GM21390 (cell line): ENCODE data around the gene ARHGAP23.

Experiments used
- ATAC-seq: cut with Tn5 transposase; IDR thresholded peaks from one replicate; pipeline ENCODE4 v1.9.1; 2021; ENCODE audit not compliant: unreplicated experiment

ARHGAP23 gene

DNA sequence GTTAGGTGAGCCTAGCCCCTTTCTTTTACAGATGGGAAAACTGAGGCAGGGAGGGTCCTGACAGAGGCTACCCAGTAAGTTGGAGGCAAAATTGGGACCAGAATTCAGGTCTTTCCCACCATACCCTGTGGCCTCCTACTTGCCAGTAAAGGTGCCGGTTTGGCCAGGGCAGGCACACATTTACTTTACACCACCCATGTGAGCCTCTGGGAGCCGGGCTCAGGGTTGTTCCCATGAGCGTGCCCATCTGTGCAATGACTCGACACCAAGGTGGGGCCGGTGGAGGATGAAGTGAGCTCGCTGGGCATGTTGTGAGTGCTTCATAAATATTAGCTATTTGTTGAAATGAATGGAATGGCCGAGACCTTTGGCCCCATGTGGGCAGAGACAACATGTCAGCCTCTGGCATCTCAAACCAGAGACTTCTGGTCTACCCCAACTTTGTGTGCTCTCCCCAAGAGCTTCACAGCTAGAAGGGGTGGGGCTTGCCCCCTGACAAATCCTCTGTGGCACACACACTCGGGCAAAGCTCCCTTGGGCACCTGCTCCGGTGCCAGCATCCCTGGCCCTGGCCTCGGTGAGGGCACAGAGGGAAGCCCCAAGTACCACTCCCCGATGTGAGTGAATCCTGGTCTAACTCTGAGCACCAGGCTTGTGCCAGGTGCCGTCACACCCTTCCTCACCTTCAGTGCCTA is 117.4 kb downstream of the ARHGAP23 start:
- no peak for ATAC-seq

- ATAC-seq, result no peak
These were observed 118.1 kb downstream of the ARHGAP23 start for GRCh38 chr17:38546396-38546795.

DNA sequence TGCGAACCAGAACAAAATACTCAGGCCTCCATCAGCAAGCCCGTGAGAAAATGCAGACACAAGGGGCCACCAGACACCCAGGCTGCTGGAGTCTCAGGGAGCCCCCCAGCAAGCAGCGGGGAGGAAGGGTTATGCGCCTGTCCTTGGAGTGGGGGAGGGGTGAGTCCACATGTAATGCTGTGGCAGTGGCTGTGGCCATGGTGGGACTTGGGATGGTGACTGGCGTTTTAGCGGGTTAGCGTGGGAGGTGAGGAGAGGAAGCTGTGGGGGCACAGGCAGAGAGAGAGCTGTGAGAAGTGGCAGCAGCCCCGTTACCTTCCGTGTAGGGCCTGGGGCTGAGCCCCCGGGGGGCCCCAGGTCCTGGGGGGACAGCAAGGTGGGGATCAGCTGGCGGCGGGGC is 119.2 kb downstream of the ARHGAP23 start:
- no peak for ATAC-seq

GRCh38 chr17:38549285-38549684 is 121.0 kb downstream of the ARHGAP23 start:
- no peak for ATAC-seq

DNA sequence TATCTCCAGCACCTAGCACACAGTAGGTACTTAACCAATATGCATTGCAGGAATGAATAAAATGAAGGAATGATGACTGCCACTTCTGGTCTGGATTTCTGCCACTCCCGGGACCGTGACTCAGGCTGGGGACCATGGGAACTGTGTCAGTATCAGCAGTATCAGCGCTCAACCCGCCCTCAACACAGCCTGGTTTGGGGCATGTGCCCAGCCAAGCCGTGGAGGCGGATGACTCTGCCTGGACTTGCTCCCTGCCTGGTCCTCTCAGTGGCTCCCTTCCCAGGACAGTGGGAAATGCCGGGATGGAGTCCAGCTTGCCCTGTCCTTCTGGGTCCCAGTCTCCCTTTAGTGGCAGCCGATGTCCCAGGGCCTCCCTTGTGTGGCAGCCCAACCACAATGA is 122.4 kb downstream of the ARHGAP23 start:
- ATAC-seq, result no peak

DNA sequence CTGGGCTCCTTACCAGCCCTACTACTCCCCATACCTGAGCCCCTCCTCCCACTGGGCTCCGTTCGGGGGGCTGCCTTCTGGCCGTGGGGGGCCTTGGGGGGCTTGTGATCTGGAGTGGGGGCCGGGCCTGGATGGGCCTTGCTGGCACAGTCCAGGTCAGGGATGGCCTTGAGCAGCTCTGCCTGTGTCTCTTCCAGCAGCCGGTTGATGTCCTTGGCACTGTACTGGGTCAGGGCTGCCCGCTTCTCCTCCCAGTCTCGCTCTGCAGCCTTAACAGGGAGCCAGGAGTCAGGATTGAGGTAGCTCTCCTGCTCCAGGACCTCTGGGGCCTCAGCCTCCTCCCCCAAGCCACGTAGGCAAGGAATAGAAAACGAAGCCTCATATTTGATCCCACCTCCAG is 122.9 kb downstream of the ARHGAP23 start:
- no peak for ATAC-seq

GRCh38 chr17:38552343-38552742 is 124.1 kb downstream of the ARHGAP23 start:
- ATAC-seq, result no peak

DNA sequence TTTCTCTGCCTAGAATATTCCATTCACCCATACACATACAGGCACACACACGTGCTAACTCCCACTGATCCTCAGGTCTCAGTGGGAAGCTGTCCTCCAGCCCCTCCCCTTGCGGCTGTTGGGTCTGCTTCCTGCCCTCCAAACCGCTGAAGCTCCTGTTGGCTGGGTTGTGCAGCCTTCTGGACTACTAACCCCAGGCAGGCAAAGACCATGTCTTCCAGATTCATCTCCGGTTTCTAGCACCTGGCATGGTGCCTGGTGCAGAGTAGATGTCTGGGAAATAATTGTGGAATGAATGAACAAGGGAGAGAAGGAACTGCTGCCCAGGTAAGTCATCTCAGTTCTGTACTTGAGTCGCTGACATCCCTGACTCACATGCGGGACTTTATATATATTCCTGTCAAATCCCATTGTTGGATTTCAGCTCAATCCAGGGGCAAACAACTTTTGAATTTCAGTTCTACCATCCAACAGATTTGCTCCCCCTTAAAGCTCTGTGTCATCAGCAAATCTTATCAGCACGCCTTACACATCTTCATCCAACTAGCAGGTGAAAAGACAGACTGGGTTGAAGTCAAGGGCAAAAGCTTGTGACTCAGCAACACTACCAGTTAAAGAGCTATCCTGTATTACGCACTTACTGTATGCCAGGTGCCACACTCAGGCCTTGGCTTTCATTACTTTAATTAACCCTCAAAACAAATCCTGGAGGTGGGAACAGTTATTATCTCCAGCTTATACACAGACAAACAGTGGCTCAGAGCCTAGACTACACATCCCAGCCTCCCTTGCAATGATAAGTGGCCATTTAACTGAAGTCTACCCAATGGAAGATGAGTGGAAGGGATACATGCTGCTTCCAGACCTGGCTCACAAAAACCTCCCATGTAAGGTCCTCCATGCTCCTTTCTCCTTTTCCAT is 126.4 kb downstream of the ARHGAP23 start:
- ATAC-seq, result no peak

- no peak for ATAC-seq
These were observed 128.0 kb downstream of the ARHGAP23 start for GRCh38 chr17:38556239-38556638.

GRCh38 chr17:38557396-38557795 is 129.1 kb downstream of the ARHGAP23 start:
- no peak for ATAC-seq

- no peak for ATAC-seq
These were observed 129.8 kb downstream of the ARHGAP23 start for GRCh38 chr17:38557836-38558727.

DNA sequence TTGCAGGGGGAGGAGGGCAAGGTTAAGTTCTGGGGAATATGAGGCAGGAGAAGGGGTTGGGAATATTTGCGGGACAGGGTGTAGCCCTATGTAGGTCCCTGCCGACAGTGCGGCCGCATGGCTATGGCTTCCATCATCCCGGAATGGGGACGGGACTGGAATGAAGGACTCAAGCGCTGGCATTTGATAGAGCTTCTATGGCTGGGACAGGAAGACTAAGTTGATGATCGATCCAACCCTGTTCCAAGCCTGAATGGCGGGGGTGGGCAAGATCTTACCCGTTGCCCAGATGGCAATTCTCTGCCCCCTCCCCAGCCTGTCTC is 130.4 kb downstream of the ARHGAP23 start:
- no peak for ATAC-seq

DNA sequence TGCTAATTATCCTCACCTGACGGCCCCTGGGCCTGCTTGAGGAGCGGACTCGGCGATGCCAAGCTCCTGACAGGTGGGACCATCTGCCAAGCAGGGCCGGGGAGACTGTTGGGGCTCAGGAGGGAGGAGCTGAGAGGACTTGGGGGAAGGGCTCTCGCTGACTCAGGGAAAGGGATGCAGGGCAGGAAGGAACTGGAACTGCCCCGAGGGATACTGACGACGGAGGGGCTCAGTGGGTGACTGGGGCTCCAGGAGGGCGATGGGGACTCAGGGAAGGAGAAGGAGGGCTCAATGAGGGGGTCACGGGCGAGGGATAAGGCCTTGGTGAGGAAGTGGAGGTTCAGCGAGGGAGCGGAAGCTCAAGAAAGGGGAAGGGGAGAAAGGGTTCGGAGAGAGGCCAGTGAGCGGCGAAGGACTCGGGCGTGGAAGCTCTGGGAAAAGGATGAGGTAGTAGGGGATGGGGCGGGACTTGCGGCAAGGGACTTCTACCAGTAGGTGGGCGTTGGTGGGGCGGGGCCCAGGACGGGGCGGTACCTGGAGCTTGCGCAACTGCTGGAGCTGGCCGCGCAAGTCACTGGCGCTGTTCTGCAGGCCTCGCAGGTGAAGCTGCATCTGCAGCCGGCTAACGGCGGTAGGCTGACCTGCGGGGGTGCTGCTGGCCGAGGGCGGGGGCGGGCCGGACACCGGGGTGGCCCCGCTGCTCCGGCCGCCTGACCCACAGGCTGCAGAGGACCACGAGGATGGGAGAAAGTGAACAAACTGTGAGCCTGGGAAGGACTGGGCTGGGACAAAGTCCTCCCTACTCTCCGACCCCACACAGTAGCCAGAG is 131.0 kb downstream of the ARHGAP23 start:
- ATAC-seq, result peak; percentile 68

GRCh38 chr17:38559880-38560230 is 131.6 kb downstream of the ARHGAP23 start:
- ATAC-seq, result no peak

- ATAC-seq, result no peak
These were observed 132.4 kb downstream of the ARHGAP23 start for GRCh38 chr17:38560503-38561318.

DNA sequence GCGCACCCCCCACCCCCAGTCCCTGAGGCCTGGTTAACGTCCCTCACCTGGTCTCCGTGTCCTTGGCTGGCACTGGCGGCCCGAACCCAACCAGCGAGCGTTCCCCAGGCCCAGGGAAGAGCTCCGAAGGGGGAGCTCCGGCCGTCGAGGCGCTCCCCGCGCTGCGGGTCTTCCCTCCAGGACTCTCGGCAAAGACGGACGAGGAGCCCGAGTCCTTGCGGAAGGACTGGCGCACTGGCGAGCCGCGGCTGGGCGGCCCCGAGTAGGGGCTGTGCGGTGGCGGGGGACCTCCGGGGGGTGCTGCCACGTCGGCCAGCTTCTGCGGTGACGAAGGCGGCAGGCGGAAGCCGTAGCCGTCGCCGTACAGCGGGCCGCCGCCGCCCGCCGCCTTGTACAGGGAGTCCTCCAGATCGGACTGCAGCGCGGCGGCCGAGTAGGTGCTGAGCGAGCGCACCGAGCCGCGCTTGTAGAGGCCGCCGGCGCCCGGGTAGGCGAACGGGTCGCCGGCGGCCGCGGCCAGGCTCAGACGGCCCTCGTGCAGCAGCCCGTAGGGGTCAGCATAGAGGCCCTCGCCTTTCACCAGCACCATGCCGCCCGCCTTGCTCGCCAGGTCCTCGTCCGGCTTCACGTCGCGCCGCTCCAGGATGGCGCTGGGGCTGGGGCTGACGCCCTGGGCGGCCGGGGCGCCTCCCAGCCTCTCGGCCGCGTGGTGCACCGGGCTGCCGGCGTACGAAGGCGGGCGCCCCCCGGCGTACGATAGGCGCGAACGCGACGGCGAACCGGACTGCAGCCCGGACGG is 133.4 kb downstream of the ARHGAP23 start:
- no peak for ATAC-seq
